SH-SY5Y (cell line): Measurements from ENCODE around the gene LHFPL5.

ENCODE experiments used
- GATA2 ChIP-seq: IDR thresholded peaks from 2 replicates; pipeline ENCODE4 v1.6.1; 2011; ENCODE audit warnings: mild to moderate bottlenecking, low read depth, low read length
- GATA3 ChIP-seq: IDR thresholded peaks from 2 replicates; pipeline ENCODE4 v1.6.1; 2011; ENCODE audit warnings: low read depth, mild to moderate bottlenecking, low read length, moderate library complexity

The LHFPL5 gene

GRCh38 chr6:35784200-35784599 is 21.0 kb upstream of the LHFPL5 start:
- TF ChIP-seq GATA3 (no peak), GATA2 (no peak)

DNA sequence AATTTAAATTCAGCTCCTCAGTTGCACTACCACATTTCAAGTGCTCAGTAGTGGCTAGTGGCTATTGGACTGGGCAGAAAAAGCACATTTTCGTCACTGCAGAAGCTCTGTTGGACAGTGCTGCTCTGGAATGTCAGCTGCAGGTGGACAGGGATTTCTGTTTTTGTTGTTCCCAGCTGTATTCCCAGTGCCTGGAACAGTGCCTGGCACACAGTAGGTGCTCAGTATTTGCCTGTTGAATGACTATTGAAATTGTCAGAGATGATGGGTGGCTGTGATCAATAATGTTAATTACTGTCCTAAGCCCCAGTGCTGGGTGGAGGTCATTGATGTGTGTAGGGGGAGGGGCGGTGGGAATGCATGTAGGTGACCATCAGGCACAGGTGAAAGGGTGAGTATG is 18.9 kb upstream of the LHFPL5 start:
- TF ChIP-seq GATA2: no peak
- no peak for TF ChIP-seq GATA3

GRCh38 chr6:35786810-35787209 is 18.3 kb upstream of the LHFPL5 start:
- TF ChIP-seq GATA2: no peak
- TF ChIP-seq GATA3: no peak

DNA sequence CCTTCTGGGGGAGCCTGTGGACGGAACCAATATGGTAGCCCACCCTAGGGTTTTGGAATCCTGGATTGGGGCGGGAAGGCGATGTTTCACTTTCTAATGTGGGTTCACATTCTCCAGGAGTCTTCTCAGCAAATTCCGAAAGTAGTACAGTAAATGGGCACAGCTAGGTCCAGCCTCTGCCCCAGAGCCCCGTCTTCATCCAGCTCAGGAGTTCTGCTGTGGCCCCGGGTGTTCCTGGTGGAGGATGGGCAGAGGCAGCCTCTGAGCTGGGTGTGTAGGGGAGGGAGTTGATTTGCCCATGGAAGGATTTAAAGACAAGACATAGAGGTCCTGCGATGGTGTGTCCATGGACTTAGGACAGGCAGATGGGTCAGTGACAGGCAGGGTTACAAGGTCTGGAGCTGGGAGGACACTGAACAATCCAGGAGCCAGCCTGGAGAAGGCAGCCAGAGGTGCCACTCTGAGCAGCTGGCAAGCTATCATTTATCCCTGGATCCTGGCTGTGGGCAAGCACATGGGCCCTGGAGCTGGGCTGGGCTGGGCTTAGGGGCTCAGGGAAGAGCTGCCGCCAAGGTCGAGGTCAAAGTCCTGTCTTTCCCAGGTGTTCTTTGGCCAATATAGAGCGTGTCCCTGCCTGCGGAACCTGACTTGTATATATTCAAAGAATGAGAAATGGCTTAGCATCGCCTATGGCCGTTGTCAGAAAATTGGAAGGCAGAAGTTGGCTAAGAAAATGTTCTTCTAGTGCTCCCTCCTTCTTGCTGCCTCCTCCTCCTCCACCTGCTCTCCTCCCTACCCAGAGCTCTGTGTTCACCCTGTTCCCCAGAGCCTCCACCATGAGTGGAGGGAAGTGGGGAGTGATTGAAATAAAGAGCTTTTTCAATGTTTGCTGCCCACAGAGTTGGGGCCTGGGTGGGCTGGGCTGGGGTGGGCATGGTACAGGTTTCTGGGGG is 17.6 kb upstream of the LHFPL5 start:
- TF ChIP-seq GATA2 (no peak), GATA3 (no peak)

DNA sequence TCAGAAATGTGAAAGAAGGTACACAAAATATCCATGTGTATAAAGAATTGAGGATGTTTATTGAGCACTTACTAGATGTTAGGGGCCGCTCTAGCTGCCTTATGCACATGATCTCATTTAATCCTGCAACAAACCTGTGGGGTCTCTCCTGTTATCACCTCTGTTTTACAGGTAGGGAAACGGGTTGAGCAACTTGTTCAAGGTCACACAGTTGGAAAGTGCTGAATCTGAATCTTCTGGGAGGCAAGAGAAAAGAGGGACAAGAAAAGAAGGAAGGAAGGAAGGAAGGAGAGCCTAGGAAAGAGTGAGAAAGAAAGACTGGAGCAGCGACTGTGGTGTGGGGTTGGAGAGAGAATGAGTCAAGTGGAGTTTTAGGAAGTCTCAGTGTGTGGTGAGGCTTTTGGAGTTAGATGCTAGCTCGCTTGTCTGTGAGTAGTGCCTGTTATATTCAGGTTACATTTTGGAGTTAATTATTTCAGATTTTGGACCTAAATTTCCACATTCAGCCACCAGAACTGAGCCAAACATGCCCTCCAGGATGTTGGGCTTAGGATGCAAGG is 16.6 kb upstream of the LHFPL5 start:
- TF ChIP-seq GATA3: no peak
- TF ChIP-seq GATA2: no peak

DNA sequence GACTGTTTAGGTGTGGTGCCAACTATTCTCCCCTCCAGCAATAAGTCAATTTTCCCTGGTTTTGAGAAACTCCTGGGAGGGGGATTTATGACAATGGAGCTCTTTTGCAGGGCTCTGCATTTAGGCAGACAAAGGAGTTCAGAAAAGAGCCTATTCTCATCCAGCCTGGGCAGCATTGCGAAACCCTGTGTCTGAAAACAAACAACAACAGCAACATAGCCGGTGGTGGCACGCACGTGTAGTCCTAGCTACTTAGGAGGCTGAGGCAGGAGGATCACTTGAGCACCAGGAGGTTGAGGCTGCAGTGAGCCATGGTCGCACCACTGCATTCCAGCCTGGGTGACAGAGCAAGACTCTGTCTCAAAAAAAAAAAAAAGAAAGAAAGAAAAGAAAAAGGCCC is 14.5 kb upstream of the LHFPL5 start:
- TF ChIP-seq GATA3: no peak
- TF ChIP-seq GATA2: no peak

DNA sequence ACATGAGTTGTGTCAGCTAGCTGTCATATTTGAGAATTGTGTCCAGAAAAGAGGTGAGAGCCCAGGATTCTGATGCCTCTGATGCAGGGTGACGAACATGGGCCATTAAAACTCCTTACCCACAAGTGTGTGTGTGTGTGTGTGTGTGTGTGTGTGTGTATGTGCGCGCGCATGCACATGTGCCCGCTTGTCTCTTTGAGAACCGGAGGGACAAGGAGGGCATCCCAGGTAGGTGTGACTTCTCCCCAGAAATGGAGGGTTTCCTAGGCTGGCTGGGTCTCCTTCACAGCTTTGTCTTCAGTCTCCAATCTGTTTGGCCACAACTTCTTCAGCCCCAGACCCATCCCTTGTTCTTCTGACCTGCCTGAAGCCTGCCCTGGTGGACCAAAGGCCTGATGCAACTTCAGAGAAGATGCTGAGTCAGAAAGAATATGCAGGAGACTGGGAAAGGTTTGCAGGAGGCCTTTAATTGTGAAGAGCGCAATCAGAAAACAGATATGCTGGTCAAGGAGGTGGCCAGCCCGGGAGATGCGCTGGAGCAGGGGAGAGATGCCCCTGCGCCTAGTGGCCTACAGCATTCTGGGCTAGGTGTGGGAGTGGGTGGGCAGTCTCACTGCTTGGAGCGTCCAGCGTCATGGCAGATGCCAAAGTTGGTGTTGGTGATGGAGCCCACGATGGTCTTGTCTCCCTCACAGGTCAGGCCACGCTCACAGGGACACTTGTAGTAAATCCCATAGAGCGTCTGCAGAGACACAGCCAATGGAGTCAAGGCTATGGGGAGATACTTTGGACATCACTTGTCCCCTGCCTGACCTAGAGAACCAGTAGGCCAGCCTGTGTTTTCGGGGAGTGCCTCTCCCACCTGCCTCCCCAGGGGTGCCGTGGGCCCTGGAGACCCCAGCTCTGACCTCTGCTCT is 10.4 kb upstream of the LHFPL5 start:
- TF ChIP-seq GATA3 (no peak), GATA2 (no peak)

GRCh38 chr6:35795453-35796071 is 9.6 kb upstream of the LHFPL5 start:
- TF ChIP-seq GATA2: no peak
- no peak for TF ChIP-seq GATA3

- TF ChIP-seq GATA2 (no peak), GATA3 (no peak)
Observed at GRCh38 chr6:35796236-35796635, 8.9 kb upstream of the LHFPL5 start.

- no peak for TF ChIP-seq GATA2
- TF ChIP-seq GATA3: no peak
Observed at GRCh38 chr6:35797837-35798526, 7.2 kb upstream of the LHFPL5 start.

GRCh38 chr6:35798706-35799105 is 6.4 kb upstream of the LHFPL5 start:
- TF ChIP-seq GATA3 (no peak), GATA2 (no peak)

DNA sequence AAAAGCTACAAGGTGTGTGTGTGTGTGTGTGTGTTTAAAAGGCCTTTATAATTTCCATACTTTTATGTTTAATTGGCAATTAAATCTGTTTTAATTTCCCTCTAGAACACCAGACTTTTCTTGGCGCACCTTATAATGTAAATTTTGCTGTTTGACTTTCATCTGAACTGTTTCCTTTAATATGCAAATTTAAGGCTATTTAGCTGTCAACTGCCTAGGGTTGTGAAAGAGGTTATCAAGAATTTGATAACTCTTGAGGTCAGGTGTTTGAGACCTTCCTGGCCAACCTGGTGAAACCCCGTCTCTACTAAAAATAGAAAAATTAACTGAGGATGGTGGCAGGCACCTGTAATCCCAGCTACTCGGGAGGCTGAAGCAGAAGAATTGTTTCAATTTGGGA is 4.0 kb upstream of the LHFPL5 start:
- TF ChIP-seq GATA3: no peak
- TF ChIP-seq GATA2: no peak

- TF ChIP-seq GATA2 (no peak), GATA3 (no peak)
Observed at GRCh38 chr6:35808688-35809087, 3.5 kb downstream of the LHFPL5 start.

GRCh38 chr6:35809809-35810208 is 4.7 kb downstream of the LHFPL5 start:
- TF ChIP-seq GATA3 (no peak), GATA2 (no peak)
